Hypothalamus (tissue), 51 donors: Measurements from ENCODE around the gene SIRPB1.
"Not testable (repeated sequence)": the region's sequence is repeated elsewhere in the genome, so short reads cannot be mapped to it uniquely, and the experiment has no call there.

Source experiments
- DNase-seq, 51 donors: peaks; one replicate each; lab custom pipeline; 2025; lab: John Stamatoyannopoulos, UW

The SIRPB1 gene

GRCh38 chr20:1637755-1638154 is 17.9 kb upstream of the SIRPB1 start:
- no peak for DNase-seq

- DNase-seq = no peak
Observed at GRCh38 chr20:1637226-1637625, 17.4 kb upstream of the SIRPB1 start.

GRCh38 chr20:1636621-1637020 is 16.8 kb upstream of the SIRPB1 start:
- no peak for DNase-seq

GRCh38 chr20:1635291-1635979 is 15.6 kb upstream of the SIRPB1 start:
- no peak for DNase-seq

GRCh38 chr20:1633535-1633934 is 13.7 kb upstream of the SIRPB1 start:
- DNase-seq = no peak

- DNase-seq = no peak
Observed at GRCh38 chr20:1632178-1632577, 12.4 kb upstream of the SIRPB1 start.

- DNase-seq = no peak
Observed at GRCh38 chr20:1631309-1632151, 11.7 kb upstream of the SIRPB1 start.

GRCh38 chr20:1630186-1630585 is 10.4 kb upstream of the SIRPB1 start:
- DNase-seq = no peak

- no peak for DNase-seq
Observed at GRCh38 chr20:1629321-1629720, 9.5 kb upstream of the SIRPB1 start.

GRCh38 chr20:1628621-1629020 is 8.8 kb upstream of the SIRPB1 start:
- DNase-seq = no peak

- DNase-seq = no peak
Observed at GRCh38 chr20:1627200-1627550, 7.4 kb upstream of the SIRPB1 start.

GRCh38 chr20:1626528-1627199 is 6.9 kb upstream of the SIRPB1 start:
- no peak for DNase-seq

- DNase-seq = no peak
Observed at GRCh38 chr20:1625083-1625690, 5.4 kb upstream of the SIRPB1 start.

- no peak for DNase-seq
Observed at GRCh38 chr20:1623501-1624205, 3.8 kb upstream of the SIRPB1 start.

GRCh38 chr20:1622450-1622849 is 2.6 kb upstream of the SIRPB1 start:
- DNase-seq = no peak

GRCh38 chr20:1621316-1621715 is 1.5 kb upstream of the SIRPB1 start:
- no peak for DNase-seq

GRCh38 chr20:1618954-1619540 is 762 bp downstream of the SIRPB1 start:
- DNase-seq = no peak

GRCh38 chr20:1618479-1618878 is 1.3 kb downstream of the SIRPB1 start:
- no peak for DNase-seq

- DNase-seq = no peak
Observed at GRCh38 chr20:1616858-1617434, 2.9 kb downstream of the SIRPB1 start.

- not testable (repeated sequence) for DNase-seq
Observed at GRCh38 chr20:1610404-1610803, 9.4 kb downstream of the SIRPB1 start.
